Ecto neural progenitor cell (in vitro differentiated cells): Measurements from ENCODE around the gene SPRED2.

Source experiments
- DNase-seq: peaks from one replicate; pipeline ENCODE4 v3.0.0-alpha.2; 2018; ENCODE audit warnings: low spot score

The SPRED2 gene

GRCh38 chr2:65277118-65277517, 155.3 kb downstream of the SPRED2 start:
- no peak for DNase-seq

- DNase-seq: no peak
Measured at GRCh38 chr2:65276609-65277008, 155.8 kb downstream of the SPRED2 start.

GRCh38 chr2:65275141-65275915, 157.1 kb downstream of the SPRED2 start:
- DNase-seq: no peak

GRCh38 chr2:65273344-65273743, 159.1 kb downstream of the SPRED2 start:
- DNase-seq: no peak

GRCh38 chr2:65268957-65269356, 163.4 kb downstream of the SPRED2 start:
- no peak for DNase-seq

- no peak for DNase-seq
Measured at GRCh38 chr2:65267008-65267407, 165.4 kb downstream of the SPRED2 start.

- DNase-seq: no peak
Measured at GRCh38 chr2:65265671-65266045, 166.7 kb downstream of the SPRED2 start.

GRCh38 chr2:65264821-65265670, 167.4 kb downstream of the SPRED2 start:
- DNase-seq: no peak

GRCh38 chr2:65263986-65264385, 168.4 kb downstream of the SPRED2 start:
- DNase-seq: no peak

GRCh38 chr2:65263262-65263661, 169.1 kb downstream of the SPRED2 start:
- DNase-seq: no peak

- no peak for DNase-seq
Measured at GRCh38 chr2:65261676-65262075, 170.7 kb downstream of the SPRED2 start.
